Liver (tissue), 3 donors: ENCODE data around the gene C2.
"Not testable (repeated sequence)": the region's sequence is repeated elsewhere in the genome, so short reads cannot be mapped to it uniquely, and the experiment has no call there.

Experiments
- ATF3 ChIP-seq: IDR thresholded peaks from 2 replicates; pipeline ENCODE4 v1.6.1; 2016; ENCODE audit warnings: antibody characterized with exemption
- CTCF ChIP-seq: fragments of 150-350 bp; IDR thresholded peaks from 2 replicates; pipeline ENCODE4 v1.5.1; 2017; ENCODE audit warnings: improper control_type of control experiment, low read depth, low read length; ENCODE audit not compliant: missing input control
- FOXA1 ChIP-seq: IDR thresholded peaks from 2 replicates; pipeline ENCODE4 v1.6.1; 2016; ENCODE audit warnings: antibody characterized with exemption
- GABPA ChIP-seq, 2 donors: IDR thresholded peaks in 1 of 2; conservative IDR thresholded peaks in 1 of 2; 2 replicates each; pipeline ENCODE4 v1.6.1; 2016; ENCODE audit warnings: antibody characterized with exemption in 2 of 2, mild to moderate bottlenecking in 1 of 2, moderate library complexity in 1 of 2
- JUND ChIP-seq, 2 donors: IDR thresholded peaks; 2 replicates each; pipeline ENCODE4 v1.6.1; 2016; ENCODE audit warnings: antibody characterized with exemption in 2 of 2
- MAX ChIP-seq: IDR thresholded peaks from 2 replicates; pipeline ENCODE4 v1.6.1; 2016; ENCODE audit warnings: antibody characterized with exemption
- RAD21 ChIP-seq, 2 donors: IDR thresholded peaks; 2 replicates each; pipeline ENCODE4 v1.6.1; 2016; ENCODE audit warnings: antibody characterized with exemption in 2 of 2, mild to moderate bottlenecking in 2 of 2
- REST ChIP-seq: IDR thresholded peaks from 2 replicates; pipeline ENCODE4 v1.6.1; 2016; ENCODE audit warnings: antibody characterized with exemption, mild to moderate bottlenecking
- SP1 ChIP-seq: IDR thresholded peaks from 2 replicates; pipeline ENCODE4 v1.6.1; 2018; ENCODE audit warnings: antibody characterized with exemption, mild to moderate bottlenecking
- TAF1 ChIP-seq: conservative IDR thresholded peaks from 2 replicates; pipeline ENCODE4 v1.6.1; 2016; ENCODE audit warnings: antibody characterized with exemption, mild to moderate bottlenecking
- YY1 ChIP-seq: IDR thresholded peaks from 2 replicates; pipeline ENCODE4 v1.6.1; 2016; ENCODE audit warnings: antibody characterized with exemption, mild to moderate bottlenecking
- ZBTB33 ChIP-seq: IDR thresholded peaks from 2 replicates; pipeline ENCODE4 v1.6.1; 2016; ENCODE audit warnings: antibody characterized with exemption
- donor health status: healthy.
- donor health status: healthy.

- TF ChIP-seq RAD21 (IDR thresholded peaks at IDR 0.05); CTCF; MAX; ZBTB33; REST; FOXA1; ATF3; YY1; SP1; JUND (IDR thresholded peaks at IDR 0.05); TAF1; GABPA (IDR thresholded peaks at IDR 0.05 in 1 of 2, conservative IDR thresholded peaks at IDR 0.05 in 1 of 2): not testable (repeated sequence)
Measured at GRCh38 chr6:31980195-31980876, 52.8 kb downstream of the C2 start.
